Measurements from ENCODE around the gene FERMT3.

- TF ChIP-seq CTCF (IDR thresholded peaks at IDR 0.05; ENCODE audit: low read length) (no peak), EZH2 (optimal IDR thresholded peaks at IDR 0.05; ENCODE audit: low read depth, low read length) (no peak), EZH2phosphoT487 (IDR thresholded peaks at IDR 0.05; ENCODE audit: low read length) (no peak)
These were observed 21.0 kb downstream of the FERMT3 start for GRCh38 chr11:64227405-64227956.

All from MM.1S (cell line).